IMR-90 (cell line): ENCODE measurements around the gene LCTL. TPM values are rescaled to one million over a fixed set of nuclear protein-coding genes. Genes with fewer than 3 reads are reported as not detected.

Source experiments
- ATAC-seq: fragments of 200-7000 bp; cut with Tn5 transposase; 2 replicates; pipeline ENCODE4 v1.9.1; 2020; ENCODE audit warnings: low read depth, mild to moderate bottlenecking, moderate library complexity
- BruUV-seq: library from RNA; stranded (reverse); fragments of 400-500 nt; replicated peaks from 2 replicates; lab custom pipeline; 2021; lab: Mats Ljungman, UMichigan
- CTCF ChIA-PET: fragments of 300-600 bp; formaldehyde crosslinking; extraction: SDS; loops from one replicate; lab custom pipeline; 2021; ENCODE audit warnings: antibody characterized with exemption; lab: Yijun Ruan, JAX
- POLR2A ChIA-PET: fragments of 300-600 bp; sonication (Branson Sonifier 250); formaldehyde crosslinking; loops from one replicate; lab custom pipeline; 2022; ENCODE audit warnings: antibody characterized with exemption; ENCODE audit not compliant: unreplicated experiment; lab: Charles Lee
- DNase-seq: peaks from one replicate; pipeline ENCODE4 v3.0.0; 2013
- H2AFZ ChIP-seq: replicated peaks from 2 replicates; pipeline ENCODE3; 2013; ENCODE audit warnings: low read length, mild to moderate bottlenecking; ENCODE audit not compliant: poor library complexity
- H2AK5ac ChIP-seq: 2 replicates; pipeline ENCODE4 v1.6.1; 2013; ENCODE audit warnings: low read depth, low read length, inconsistent platforms
- H2AK9ac ChIP-seq: replicated peaks from 2 replicates; pipeline ENCODE3; 2013; ENCODE audit warnings: mild to moderate bottlenecking, low read depth, low read length, moderate library complexity; ENCODE audit not compliant: poor library complexity
- H2BK120ac ChIP-seq: 2 replicates; pipeline ENCODE4 v1.6.1; 2013; ENCODE audit warnings: low read depth, low read length, inconsistent platforms
- H2BK15ac ChIP-seq: 3 replicates; pipeline ENCODE4 v1.6.1; 2013; ENCODE audit warnings: low read depth, low read length, inconsistent platforms
- H2BK20ac ChIP-seq: 2 replicates; pipeline ENCODE4 v1.6.1; 2013; ENCODE audit warnings: low read depth, mild to moderate bottlenecking, inconsistent platforms, low read length, moderate library complexity
- H2BK5ac ChIP-seq: 2 replicates; pipeline ENCODE4 v1.6.1; 2013; ENCODE audit warnings: mild to moderate bottlenecking, low read depth, low read length, inconsistent platforms; ENCODE audit not compliant: poor library complexity, severe bottlenecking
- H3K14ac ChIP-seq: replicated peaks from 2 replicates; pipeline ENCODE4 v1.6.1; 2013; ENCODE audit warnings: low read depth, low read length, inconsistent platforms
- H3K18ac ChIP-seq: 2 replicates; pipeline ENCODE4 v1.6.1; 2013; ENCODE audit warnings: low read depth, low read length, control low read depth
- H3K23ac ChIP-seq: 2 replicates; pipeline ENCODE4 v1.6.1; 2013; ENCODE audit warnings: low read depth, low read length, inconsistent platforms
- H3K27ac ChIP-seq: 2 replicates; pipeline ENCODE4 v1.5.1; 2013; ENCODE audit warnings: mild to moderate bottlenecking, control low read depth, low read length; ENCODE audit not compliant: insufficient read depth
- H3K27me3 ChIP-seq: 2 replicates; pipeline ENCODE4 v1.6.1; 2013; ENCODE audit warnings: low read length; ENCODE audit not compliant: control insufficient read depth, insufficient read depth
- H3K36me3 ChIP-seq: 2 replicates; pipeline ENCODE4 v1.6.1; 2013; ENCODE audit warnings: low read length, mixed read lengths; ENCODE audit not compliant: control insufficient read depth, insufficient read depth
- H3K4ac ChIP-seq: 2 replicates; pipeline ENCODE4 v1.6.1; 2013; ENCODE audit warnings: low read depth, low read length, inconsistent platforms
- H3K4me1 ChIP-seq: 2 replicates; pipeline ENCODE4 v1.6.1; 2013; ENCODE audit warnings: low read length, mixed read lengths; ENCODE audit not compliant: control insufficient read depth, insufficient read depth
- H3K4me2 ChIP-seq: 2 replicates; pipeline ENCODE4 v1.6.1; 2013; ENCODE audit warnings: low read depth, mild to moderate bottlenecking, control low read depth, low read length, moderate library complexity
- H3K4me3 ChIP-seq: 2 replicates; pipeline ENCODE4 v1.5.1; 2013; ENCODE audit warnings: low read depth, mild to moderate bottlenecking, control low read depth, low read length, moderate library complexity; ENCODE audit not compliant: insufficient read depth
- H3K56ac ChIP-seq: 2 replicates; pipeline ENCODE4 v1.6.1; 2013; ENCODE audit warnings: low read length, inconsistent platforms; ENCODE audit not compliant: insufficient read depth; ENCODE audit errors: extremely low read depth
- H3K79me1 ChIP-seq, 2 experiments: 2 replicates each; pipeline ENCODE4 v1.6.1; 2013; ENCODE audit warnings: low read length in 2 of 2, inconsistent platforms in 1 of 2, low read depth in 1 of 2
- H3K9ac ChIP-seq: 2 replicates; pipeline ENCODE4 v1.6.1; 2013; ENCODE audit warnings: low read depth, low read length, control low read depth
- H3K9me1 ChIP-seq: 2 replicates; pipeline ENCODE4 v1.6.1; 2013; ENCODE audit warnings: low read length, inconsistent platforms; ENCODE audit not compliant: insufficient read depth
- H3K9me3 ChIP-seq: 2 replicates; pipeline ENCODE4 v1.6.1; 2013; ENCODE audit warnings: low read length; ENCODE audit not compliant: control insufficient read depth, insufficient read depth
- H4K20me1 ChIP-seq: 2 replicates; pipeline ENCODE4 v1.6.1; 2013; ENCODE audit warnings: low read length, inconsistent platforms; ENCODE audit not compliant: insufficient read depth
- H4K5ac ChIP-seq: 2 replicates; pipeline ENCODE4 v1.6.1; 2013; ENCODE audit warnings: mild to moderate bottlenecking, low read depth, low read length, control low read depth
- H4K8ac ChIP-seq, 2 experiments: 2 replicates each; pipeline ENCODE4 v1.6.1; 2013; ENCODE audit warnings: low read depth in 2 of 2, low read length in 2 of 2, control low read depth in 1 of 2, inconsistent platforms in 1 of 2
- H4K91ac ChIP-seq: 2 replicates; pipeline ENCODE4 v1.6.1; 2013; ENCODE audit warnings: low read depth, low read length, inconsistent platforms; ENCODE audit not compliant: insufficient read depth
- ELK1 ChIP-seq: fragments of 150-350 bp; IDR thresholded peaks from 2 replicates; pipeline ENCODE4 v1.6.1; 2016; ENCODE audit warnings: low read depth, mild to moderate bottlenecking, low read length, moderate library complexity, borderline replicate concordance
- MAZ ChIP-seq: IDR thresholded peaks from 2 replicates; pipeline ENCODE4 v1.6.1; 2012; ENCODE audit warnings: low read depth, mild to moderate bottlenecking, low read length, improper control_type of control experiment, moderate library complexity, borderline replicate concordance
- RAD21 ChIP-seq: IDR thresholded peaks from 2 replicates; pipeline ENCODE4 v1.6.1; 2012; ENCODE audit warnings: low read length, improper control_type of control experiment
- SMC3 ChIP-seq: fragments of 150-350 bp; IDR thresholded peaks from 2 replicates; pipeline ENCODE4 v1.6.1; 2016; ENCODE audit warnings: low read depth, mild to moderate bottlenecking, antibody characterized with exemption, low read length, moderate library complexity
- dilution Hi-C: fragments of 300-500 bp; cut with HindIII; formaldehyde crosslinking; loops from one replicate; pipeline ENCODE4 v1.14.3; 2018; ENCODE audit warnings: low sequenced_read_pairs; ENCODE audit not compliant: unreplicated experiment
- in situ Hi-C: fragments of 300-500 bp; cut with MboI; formaldehyde crosslinking; loops from 3 replicates; pipeline ENCODE4 v1.14.3; 2019; ENCODE audit warnings: low sequenced_read_pairs, inconsistent platforms, mixed read lengths
- intact Hi-C: fragments of 100-400 bp; cut with micrococcal nuclease; formaldehyde crosslinking; loops from 2 replicates; pipeline ENCODE4 v1.10.0; 2022
- polyA plus RNA-seq, 3 experiments: library from polyadenylated mRNA; depleted of rRNA; stranded (reverse); fragments of >200 nt; gene quantifications; 2 replicates each; pipeline ENCODE4 v1.2.3, GENCODE V29; 2012; ENCODE audit warnings: low replicate concordance in 1 of 3
- total RNA-seq: library from RNA; depleted of rRNA; stranded (reverse); fragments of >200 nt; gene quantifications from 2 replicates; pipeline ENCODE4 v1.2.3, GENCODE V29; 2012
- TF ChIP-seq, protein P1 (sequence below): conservative IDR thresholded peaks from 2 replicates; pipeline ENCODE4 v1.5.1; 2012; ENCODE audit warnings: mild to moderate bottlenecking, low read depth, low read length, improper control_type of control experiment

LCTL gene
- total and polyA plus RNA-seq, 2 of the 4 experiments (the other 2 are of a cell fraction), result 10.3 to 10.4 TPM

DNA sequence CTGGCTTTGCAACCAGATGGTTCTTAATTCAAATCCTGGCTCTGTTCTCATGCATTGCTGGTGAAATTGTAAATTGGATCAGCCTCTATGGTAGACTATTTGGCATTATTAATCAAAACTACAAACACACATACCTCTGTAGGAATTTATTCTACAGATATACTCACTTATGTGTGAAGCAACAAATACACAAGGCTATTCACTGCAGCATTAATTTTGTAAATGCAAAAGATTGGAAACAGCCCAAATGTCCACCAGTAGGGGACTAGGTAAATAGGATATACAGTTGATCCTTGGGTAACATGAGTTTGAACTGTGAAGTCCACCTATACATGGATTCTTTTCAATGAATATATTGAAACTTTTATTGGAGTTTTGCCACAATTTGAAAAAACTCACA, 29.5 kb upstream of the LCTL start:
- H3K4me3 ChIP-seq, result no peak overlapping the region
- H3K79me1 ChIP-seq, result no peaks in the 10 kb centered on the region
- no TSS peak for BruUV-seq
- dilution Hi-C loops, result no loop called here
- H4K20me1 ChIP-seq, result no peaks in the 10 kb centered on the region
- H3K9me1 ChIP-seq, result 0 out of 2 replicates have a peak, but pooled peaks cover 3% of the 10 kb centered on the region
- no peak overlapping the region for H3K4me2 ChIP-seq
- no peaks in the 10 kb centered on the region for H3K4me1 ChIP-seq
- no peaks in the 10 kb centered on the region for H3K9me3 ChIP-seq
- in situ Hi-C loops, result no loop called here
- no peak overlapping the region for H4K8ac ChIP-seq
- H2BK5ac ChIP-seq, result no peak overlapping the region
- H2BK120ac ChIP-seq, result no peak overlapping the region
- intact Hi-C loops, result no loop called here
- H2BK15ac ChIP-seq, result no peak overlapping the region
- no peak overlapping the region for H3K18ac ChIP-seq
- DNase-seq (no peak), ATAC-seq (no peak)
- H3K27ac ChIP-seq, result no peak overlapping the region
- H3K23ac ChIP-seq, result no peak overlapping the region
- CTCF ChIA-PET, result no interaction called here
- H3K9ac ChIP-seq, result no peak overlapping the region
- H4K91ac ChIP-seq, result no peak overlapping the region
- no peak overlapping the region for H4K5ac ChIP-seq
- no peaks in the 10 kb centered on the region for H3K36me3 ChIP-seq
- H2AFZ ChIP-seq, result no peak overlapping the region
- no peak overlapping the region for H3K14ac ChIP-seq
- peaks cover 20% of the 10 kb centered on the region for H3K27me3 ChIP-seq
- H2AK5ac ChIP-seq, result no peak overlapping the region
- no peak overlapping the region for H2BK20ac ChIP-seq
- no peak overlapping the region for H3K4ac ChIP-seq
- no peak overlapping the region for H3K56ac ChIP-seq
- POLR2A ChIA-PET, result no interaction called here
- TF ChIP-seq SMC3, result no peak
- no peak for TF ChIP-seq ELK1
- no peak for TF ChIP-seq MAZ
- TF ChIP-seq RAD21, result no peak
- TF ChIP-seq, protein P1, sequence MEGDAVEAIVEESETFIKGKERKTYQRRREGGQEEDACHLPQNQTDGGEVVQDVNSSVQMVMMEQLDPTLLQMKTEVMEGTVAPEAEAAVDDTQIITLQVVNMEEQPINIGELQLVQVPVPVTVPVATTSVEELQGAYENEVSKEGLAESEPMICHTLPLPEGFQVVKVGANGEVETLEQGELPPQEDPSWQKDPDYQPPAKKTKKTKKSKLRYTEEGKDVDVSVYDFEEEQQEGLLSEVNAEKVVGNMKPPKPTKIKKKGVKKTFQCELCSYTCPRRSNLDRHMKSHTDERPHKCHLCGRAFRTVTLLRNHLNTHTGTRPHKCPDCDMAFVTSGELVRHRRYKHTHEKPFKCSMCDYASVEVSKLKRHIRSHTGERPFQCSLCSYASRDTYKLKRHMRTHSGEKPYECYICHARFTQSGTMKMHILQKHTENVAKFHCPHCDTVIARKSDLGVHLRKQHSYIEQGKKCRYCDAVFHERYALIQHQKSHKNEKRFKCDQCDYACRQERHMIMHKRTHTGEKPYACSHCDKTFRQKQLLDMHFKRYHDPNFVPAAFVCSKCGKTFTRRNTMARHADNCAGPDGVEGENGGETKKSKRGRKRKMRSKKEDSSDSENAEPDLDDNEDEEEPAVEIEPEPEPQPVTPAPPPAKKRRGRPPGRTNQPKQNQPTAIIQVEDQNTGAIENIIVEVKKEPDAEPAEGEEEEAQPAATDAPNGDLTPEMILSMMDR, result no peak
- no peak overlapping the region for H2AK9ac ChIP-seq
